MM.1S (cell line): ENCODE data around the gene EEF1A1.

Source experiments
- CTCF ChIP-seq: fragments of 300-600 bp; sonication (generic); IDR thresholded peaks from 2 replicates; pipeline ENCODE4 v1.5.1; 2016; ENCODE audit warnings: antibody characterized with exemption, low read length, mixed read lengths
- EZH2 ChIP-seq: fragments of 300-600 bp; sonication (generic); optimal IDR thresholded peaks from 2 replicates; pipeline ENCODE3; 2017; ENCODE audit warnings: low read depth, mild to moderate bottlenecking, antibody characterized with exemption, low read length, mixed read lengths
- EZH2phosphoT487 ChIP-seq: fragments of 300-600 bp; sonication (generic); IDR thresholded peaks from 2 replicates; pipeline ENCODE4 v1.6.1; 2018; ENCODE audit warnings: antibody characterized with exemption, low read length

DNA sequence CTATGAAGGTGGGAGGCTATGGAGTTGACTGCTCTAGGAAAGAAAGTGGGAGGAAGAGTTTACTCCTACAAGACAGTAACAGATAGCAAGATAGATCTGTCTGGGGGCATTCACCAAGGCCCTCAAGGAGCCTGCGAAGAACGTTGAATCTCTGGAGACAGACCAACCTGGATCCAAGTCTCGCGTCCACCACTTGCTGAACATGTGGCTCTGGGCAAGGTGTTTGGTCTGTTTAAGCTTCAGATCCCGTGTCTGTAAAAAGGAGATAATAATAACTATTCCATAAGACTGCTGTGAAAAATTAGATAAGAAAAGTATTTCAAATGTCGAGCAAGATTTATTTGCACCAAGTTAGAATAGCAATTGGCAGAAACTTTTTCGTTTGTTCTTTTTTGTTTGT lies 8.1 kb upstream of the EEF1A1 start:
- no peak for TF ChIP-seq CTCF
- no peak for TF ChIP-seq EZH2phosphoT487
- TF ChIP-seq EZH2, result no peak
